HCT116 (cell line): ENCODE measurements around the gene AHSP. TPM values are rescaled to one million over a fixed set of nuclear protein-coding genes. Genes with fewer than 3 reads are reported as not detected.
A peak's percentile ranks its signal among the peaks of the same experiment; 100 is the strongest.

Experiments
- ATAC-seq: fragments of 200-7000 bp; cut with Tn5 transposase; 2 replicates; pipeline ENCODE4 v1.9.1; 2020; ENCODE audit warnings: mild to moderate bottlenecking, moderate library complexity
- BruUV-seq: library from RNA; stranded (reverse); fragments of 400-500 nt; replicated peaks from 2 replicates; lab custom pipeline; 2021; lab: Mats Ljungman, UMichigan
- CTCF ChIA-PET: fragments of 300-600 bp; sonication (Branson Sonifier 250); formaldehyde crosslinking; loops from one replicate; lab custom pipeline; 2021; ENCODE audit warnings: antibody characterized with exemption; lab: Charles Lee
- POLR2A ChIA-PET: fragments of 300-600, 350-600 bp; sonication (Branson Sonifier 250); formaldehyde crosslinking; loops from one replicate; lab custom pipeline; 2021; ENCODE audit warnings: antibody characterized with exemption; lab: Charles Lee
- RAD21 ChIA-PET, 2 experiments: fragments of 300-600 bp; sonication (Branson Sonifier 250); formaldehyde crosslinking; loops; one replicate each; lab custom pipeline; 2023; ENCODE audit warnings: low total read pairs in 2 of 2; ENCODE audit not compliant: uncharacterized antibody in 2 of 2, unreplicated experiment in 2 of 2, low non-redundant PET in 1 of 2; lab: Charles Lee
- DNase-seq: peaks from one replicate; pipeline ENCODE4 v3.0.0-alpha.2; 2010; ENCODE audit warnings: low read depth, low spot score
- H2AFZ ChIP-seq: fragments of 200-600 bp; shearing (Covaris generic), sonication (generic); 2 replicates; pipeline ENCODE4 v1.6.1; 2017; ENCODE audit warnings: low read depth, mixed run types, mixed read lengths, antibody characterized with exemption, low read length; ENCODE audit not compliant: poor library complexity, severe bottlenecking
- H3K27ac ChIP-seq: 2 replicates; pipeline ENCODE4 v1.5.1; 2012; ENCODE audit warnings: low read depth, low read length
- H3K27me3 ChIP-seq: fragments of 200-600 bp; sonication (generic); 2 replicates; pipeline ENCODE4 v1.6.1; 2016; ENCODE audit warnings: mixed run types, low read length, mixed read lengths; ENCODE audit not compliant: insufficient read depth
- H3K36me3 ChIP-seq, 2 experiments: fragments of 200-500 bp in 1 of 2; fragments of 200-600 bp in 1 of 2; sonication (Bioruptor generic) in 1 of 2; sonication (generic) in 1 of 2; 2 replicates each; pipeline versions ENCODE4 v1.5.1 to v1.6.1; 2014 to 2016; ENCODE audit warnings: low read length in 2 of 2, inconsistent platforms in 1 of 2, mixed read lengths in 1 of 2, mixed run types in 1 of 2; ENCODE audit not compliant: insufficient read depth in 2 of 2, control insufficient read depth in 1 of 2
- H3K4me1 ChIP-seq, 2 experiments: fragments of 200-600 bp in 1 of 2; sonication (generic) in 1 of 2; 2 replicates each; pipeline versions ENCODE4 v1.5.1 to v1.6.1; 2012 to 2017; ENCODE audit warnings: low read length in 2 of 2, inconsistent platforms in 1 of 2, mild to moderate bottlenecking in 1 of 2, mixed read lengths in 1 of 2, mixed run types in 1 of 2, moderate library complexity in 1 of 2; ENCODE audit not compliant: insufficient read depth in 2 of 2, control insufficient read depth in 1 of 2
- H3K4me2 ChIP-seq: fragments of 200-600 bp; sonication (generic); 2 replicates; pipeline ENCODE4 v1.6.1; 2017; ENCODE audit warnings: mixed run types, low read length, mixed read lengths
- H3K4me3 ChIP-seq, 2 experiments: fragments of 200-600 bp in 1 of 2; sonication (generic) in 1 of 2; replicated peaks in 1 of 2; 2 replicates each; pipeline ENCODE4 v1.5.1; 2011 to 2016; ENCODE audit warnings: low read length in 2 of 2, control low read depth in 1 of 2, low read depth in 1 of 2, mild to moderate bottlenecking in 1 of 2, mixed read lengths in 1 of 2, mixed run types in 1 of 2
- H3K79me2 ChIP-seq: fragments of 200-600 bp; sonication (generic); 2 replicates; pipeline ENCODE4 v1.6.1; 2017; ENCODE audit warnings: mild to moderate bottlenecking, mixed run types, low read length, moderate library complexity, mixed read lengths; ENCODE audit not compliant: insufficient read depth
- H3K9ac ChIP-seq: fragments of 200-600 bp; sonication (generic); 2 replicates; pipeline ENCODE4 v1.6.1; 2016; ENCODE audit warnings: low read length, mixed read lengths
- H3K9me2 ChIP-seq: fragments of 200-600 bp; sonication (generic), shearing (Covaris generic); 2 replicates; pipeline ENCODE4 v1.6.1; 2017; ENCODE audit warnings: mixed run types, mild to moderate bottlenecking, moderate library complexity; ENCODE audit not compliant: insufficient read depth
- H3K9me3 ChIP-seq, 2 experiments: fragments of 200-500 bp in 1 of 2; fragments of 200-600 bp in 1 of 2; sonication (Bioruptor generic) in 1 of 2; sonication (generic) in 1 of 2; 2 replicates each; pipeline ENCODE4 v1.6.1; 2014 to 2017; ENCODE audit warnings: low read length in 2 of 2, mixed read lengths in 2 of 2, inconsistent platforms in 1 of 2, low read depth in 1 of 2, mild to moderate bottlenecking in 1 of 2, mixed run types in 1 of 2, moderate library complexity in 1 of 2; ENCODE audit not compliant: control insufficient read depth in 1 of 2, insufficient read depth in 1 of 2
- H4K20me1 ChIP-seq: fragments of 200-600 bp; sonication (generic), shearing (Covaris generic); 2 replicates; pipeline ENCODE4 v1.6.1; 2017; ENCODE audit warnings: mixed run types, mild to moderate bottlenecking, moderate library complexity; ENCODE audit not compliant: insufficient read depth
- CBX3 ChIP-seq: IDR thresholded peaks from 2 replicates; pipeline ENCODE4 v1.6.1; 2012; ENCODE audit warnings: low read depth
- EGR1 ChIP-seq: IDR thresholded peaks from 2 replicates; pipeline ENCODE4 v1.6.1; 2012; ENCODE audit warnings: low read depth
- ELF1 ChIP-seq: IDR thresholded peaks from 2 replicates; pipeline ENCODE4 v1.6.1; 2012; ENCODE audit warnings: low read depth, borderline replicate concordance
- EZH2phosphoT487 ChIP-seq: fragments of 200-600 bp; IDR thresholded peaks from 2 replicates; pipeline ENCODE4 v1.6.1; 2018; ENCODE audit warnings: antibody characterized with exemption, borderline replicate concordance
- FOSL1 ChIP-seq: IDR thresholded peaks from 2 replicates; pipeline ENCODE4 v1.6.1; 2012; ENCODE audit warnings: low read depth
- JUND ChIP-seq: IDR thresholded peaks from 2 replicates; pipeline ENCODE4 v1.6.1; 2012
- MAX ChIP-seq: IDR thresholded peaks from 2 replicates; pipeline ENCODE4 v1.6.1; 2012
- POLR2A ChIP-seq: IDR thresholded peaks from 2 replicates; pipeline ENCODE4 v1.7.0; 2011; ENCODE audit warnings: borderline replicate concordance; ENCODE audit not compliant: insufficient read depth, insufficient read length; ENCODE audit errors: extremely low read depth
- POLR2AphosphoS5 ChIP-seq: IDR thresholded peaks from 2 replicates; pipeline ENCODE4 v1.6.1; 2011; ENCODE audit warnings: mild to moderate bottlenecking, low read depth, low read length, moderate library complexity
- RAD21 ChIP-seq: IDR thresholded peaks from 2 replicates; pipeline ENCODE4 v1.6.1; 2012; ENCODE audit warnings: low read depth, mild to moderate bottlenecking
- REST ChIP-seq: IDR thresholded peaks from 2 replicates; pipeline ENCODE4 v1.6.1; 2012; ENCODE audit warnings: low read depth
- SIN3A ChIP-seq: IDR thresholded peaks from 2 replicates; pipeline ENCODE4 v1.6.1; 2012; ENCODE audit warnings: low read depth
- SP1 ChIP-seq: IDR thresholded peaks from 2 replicates; pipeline ENCODE4 v1.6.1; 2012; ENCODE audit warnings: low read depth
- SRF ChIP-seq: IDR thresholded peaks from 2 replicates; pipeline ENCODE4 v1.6.1; 2012; ENCODE audit warnings: low read depth
- TCF7L2 ChIP-seq: IDR thresholded peaks from 2 replicates; pipeline ENCODE4 v1.7.0; 2011; ENCODE audit warnings: borderline replicate concordance, inconsistent platforms; ENCODE audit not compliant: insufficient read depth, insufficient read length; ENCODE audit errors: extremely low read depth
- YY1 ChIP-seq: IDR thresholded peaks from 2 replicates; pipeline ENCODE4 v1.6.1; 2011; ENCODE audit warnings: low read length, low read depth, moderate library complexity, mild to moderate bottlenecking; ENCODE audit not compliant: insufficient replicate concordance; ENCODE audit errors: extremely low read depth
- ZBTB33 ChIP-seq: IDR thresholded peaks from 2 replicates; pipeline ENCODE4 v1.6.1; 2011; ENCODE audit warnings: mild to moderate bottlenecking, low read length, moderate library complexity; ENCODE audit not compliant: insufficient replicate concordance; ENCODE audit errors: extremely low read depth
- ZFX ChIP-seq: fragments of 450-650 bp; IDR thresholded peaks from 2 replicates; pipeline ENCODE4 v1.6.1; 2017
- ZNF274 ChIP-seq: fragments of 200-500 bp; sonication (Bioruptor generic); IDR thresholded peaks from 2 replicates; pipeline ENCODE4 v1.6.1; 2014; ENCODE audit warnings: mild to moderate bottlenecking, low read depth, low read length, inconsistent platforms
- intact Hi-C: fragments of 100-400 bp; cut with micrococcal nuclease; formaldehyde crosslinking; loops from 2 replicates; pipeline ENCODE4 v1.10.0; 2022
- total RNA-seq: library from RNA; stranded (reverse); gene quantifications from one replicate; pipeline ENCODE4 v1.2.1, GENCODE V29; 2021; ENCODE audit not compliant: unreplicated experiment
- TF ChIP-seq, protein P1 (sequence below): IDR thresholded peaks from 2 replicates; pipeline ENCODE4 v1.6.1; 2012

The AHSP gene
- total RNA-seq, 1 experiment from 2014 or later, result not detected

DNA sequence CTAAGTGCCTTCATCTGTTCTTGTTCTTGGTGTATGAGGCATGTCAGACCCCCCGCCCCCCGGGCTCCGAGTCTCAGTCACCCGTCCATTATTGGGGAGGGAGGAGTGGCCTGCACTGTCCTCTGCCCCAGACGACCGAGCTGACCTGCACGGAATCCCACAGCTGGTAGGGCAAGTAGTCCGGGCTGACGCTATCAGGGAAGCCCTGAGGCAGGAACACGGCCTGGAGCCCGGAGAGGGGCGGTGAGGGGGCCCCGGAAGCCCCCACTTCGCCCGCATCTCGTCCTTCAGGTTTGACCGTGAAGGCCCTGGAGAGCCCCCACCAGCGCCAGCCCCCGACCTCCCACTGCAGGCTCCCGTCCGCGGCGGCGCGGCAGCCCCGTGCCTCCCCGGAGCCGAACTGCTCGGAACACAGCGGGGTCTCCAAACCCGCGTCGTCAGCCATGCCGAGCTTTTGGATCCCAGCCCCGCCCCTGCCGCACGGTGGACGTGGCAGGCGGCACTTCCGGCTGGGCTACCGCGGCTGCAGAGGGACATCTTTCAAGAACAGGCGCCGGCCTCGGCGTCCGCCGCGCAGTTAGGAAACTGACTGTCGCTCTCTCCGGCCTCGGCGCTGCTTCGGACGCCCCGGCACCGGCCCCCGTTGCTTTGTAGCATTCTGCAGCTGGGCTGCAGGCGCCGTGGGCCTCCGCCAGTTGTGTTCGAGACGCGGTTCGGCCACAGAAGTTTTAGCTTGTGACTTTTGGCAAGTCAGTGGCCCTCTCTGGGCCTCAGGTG, 19.6 kb upstream of the AHSP start, which contains the start of gene RUSF1:
Gene RUSF1, minus strand, starts transcription at position 463 of the 777 bp plus-strand sequence. Its CDS starts 18 bp downstream, at position 445.
- Histone ChIP-seq H3K4me3 (peak within 1 kb of the TSS; percentile 97 to 98), H3K27ac (peak within 1 kb of the TSS; percentile 76), H3K27me3 (no peaks in the 10 kb centered on the region), H3K36me3 (peaks cover 0 to 3% of the 10 kb centered on the region in 2 experiments; a peak in 1 of 4 replicates), H4K20me1 (no peaks in the 10 kb centered on the region), H3K4me1 (peaks cover 14 to 20% of the 10 kb centered on the region in 2 experiments; a peak in 3 of 4 replicates), H3K9ac (peak within 1 kb of the TSS; percentile 96), H3K9me2 (no peaks in the 10 kb centered on the region), H3K79me2 (peaks cover 16% of the 10 kb centered on the region), H3K4me2 (peak within 1 kb of the TSS; percentile 78), H2AFZ (peak within 1 kb of the TSS; percentile 33), H3K9me3 (no peaks in the 10 kb centered on the region)
- DNase-seq (peak; percentile 75), ATAC-seq (peak; percentile 90)
- ChIA-PET CTCF (interaction anchor here (0.6 kb wide), 1 partner anchor 206 kb away, joined by 9 read pairs; no protein-coding TSS in a partner anchor), RAD21 (no interaction called here), POLR2A (interaction anchor here (0.6 to 1.2 kb wide), 4 partner anchors 31 to 408 kb away, joined by 3 to 6 read pairs (median 3); no protein-coding TSS in a partner anchor)
- intact Hi-C loops, result loop anchor here (10.0 kb wide), 1 partner anchor 367 kb away; the partner anchor contains the start of gene ZNF267
- TF ChIP-seq TCF7L2 (peak; percentile 69), ELF1 (peak; percentile 93), CBX3 (peak; percentile 80), SIN3A (peak; percentile 93), RAD21 (no peak), EGR1 (no peak), JUND (no peak), REST (no peak), SP1 (peak; percentile 83), POLR2A (peak; percentile 73), ZBTB33 (peak; percentile 81), ZNF274 (no peak), EZH2phosphoT487 (no peak), YY1 (peak; percentile 89), MAX (peak; percentile 88), POLR2AphosphoS5 (peak; percentile 92), ZFX (peak; percentile 97), FOSL1 (peak; percentile 33), SRF (no peak)
- TF ChIP-seq, protein P1, sequence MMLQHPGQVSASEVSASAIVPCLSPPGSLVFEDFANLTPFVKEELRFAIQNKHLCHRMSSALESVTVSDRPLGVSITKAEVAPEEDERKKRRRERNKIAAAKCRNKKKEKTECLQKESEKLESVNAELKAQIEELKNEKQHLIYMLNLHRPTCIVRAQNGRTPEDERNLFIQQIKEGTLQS, result no peak
- BruUV-seq, result TSS peak; percentile 62
